K562 (cell line): ENCODE data around the gene HOXC5. TPM values are rescaled to one million over a fixed set of nuclear protein-coding genes. Genes with fewer than 3 reads are reported as not detected.

Source experiments
- ATAC-seq: fragments of 200-7000 bp; cut with Tn5 transposase; 3 replicates; pipeline ENCODE4 v1.9.1; 2020; ENCODE audit warnings: moderate library complexity
- BruUV-seq: library from RNA; stranded (reverse); fragments of 400-500 nt; replicated peaks from 2 replicates; lab custom pipeline; 2021; lab: Mats Ljungman, UMichigan
- CTCF ChIA-PET: fragments of 300-600 bp; formaldehyde crosslinking; extraction: SDS; loops from one replicate; lab custom pipeline; 2021; ENCODE audit warnings: low intra/inter-chr PET ratio; lab: Yijun Ruan, JAX
- POLR2A ChIA-PET: fragments of 300-600, 350-650 bp; sonication (Branson Sonifier 250); formaldehyde crosslinking; extraction: SDS; loops from one replicate; lab custom pipeline; 2021; ENCODE audit warnings: antibody characterized with exemption, inconsistent platforms; lab: Yijun Ruan, JAX
- DNase-seq, 4 experiments: peaks; one replicate each; pipeline versions ENCODE4 v3.0.0 to v3.0.0-alpha.2; 2011 to 2018; ENCODE audit warnings: low spot score in 3 of 4, mixed read lengths in 3 of 4; ENCODE audit errors: extremely low read depth in 1 of 4
- FAIRE-seq: peaks from 2 replicates; lab custom pipeline; 2011; peaks lifted over from hg19 to GRCh38; lab: Jason Lieb, UNC
- H2AFZ ChIP-seq: 2 replicates; pipeline ENCODE4 v1.6.0; 2011; ENCODE audit warnings: low read depth, low read length, control low read depth, inconsistent platforms
- H3K27ac ChIP-seq: fragments of 200-600 bp; 3 replicates; pipeline ENCODE4 v1.8.0; 2011; ENCODE audit warnings: low read depth, mild to moderate bottlenecking, control low read depth, inconsistent platforms, low read length, moderate library complexity, mixed read lengths; ENCODE audit errors: extremely low read depth
- H3K27me3 ChIP-seq, 2 experiments: fragments of 300-600 bp in 1 of 2; 2 replicates in 1 of 2; 3 replicates in 1 of 2; pipeline versions ENCODE4 v1.6.0 to v1.8.0; 2011; ENCODE audit warnings: inconsistent platforms in 2 of 2, low read length in 2 of 2, mild to moderate bottlenecking in 1 of 2, mixed read lengths in 1 of 2, moderate library complexity in 1 of 2; ENCODE audit not compliant: control insufficient read depth in 2 of 2, insufficient read depth in 2 of 2
- H3K36me3 ChIP-seq: fragments of 300-600 bp; 3 replicates; pipeline ENCODE4 v1.8.0; 2011; ENCODE audit warnings: mild to moderate bottlenecking, low read length, inconsistent platforms; ENCODE audit not compliant: control insufficient read depth, insufficient read depth
- H3K4me1 ChIP-seq, 2 experiments: fragments of 200-600 bp in 1 of 2; replicated peaks in 1 of 2; 2 replicates in 1 of 2; 3 replicates in 1 of 2; pipeline versions ENCODE4 v1.5.1 to v1.8.0; 2011; ENCODE audit warnings: inconsistent platforms in 2 of 2, low read length in 2 of 2, mild to moderate bottlenecking in 1 of 2, mixed read lengths in 1 of 2, moderate library complexity in 1 of 2; ENCODE audit not compliant: control insufficient read depth in 2 of 2, insufficient read depth in 2 of 2
- H3K4me2 ChIP-seq: 2 replicates; pipeline ENCODE4 v1.6.1; 2011; ENCODE audit warnings: low read length, control low read depth, inconsistent platforms, mixed read lengths; ENCODE audit not compliant: insufficient read depth
- H3K4me3 ChIP-seq: fragments of 200-600 bp; sonication (generic), shearing (Covaris generic); 2 replicates; pipeline ENCODE4 v1.5.1; 2016; ENCODE audit warnings: control low read depth, inconsistent platforms
- H3K79me2 ChIP-seq: fragments of 200-600 bp; 3 replicates; pipeline ENCODE4 v1.8.0; 2011; ENCODE audit warnings: low read length, inconsistent platforms; ENCODE audit not compliant: control insufficient read depth, insufficient read depth
- H3K9ac ChIP-seq, 2 experiments: 2 replicates each; pipeline versions ENCODE4 v1.6.0 to v1.6.1; 2011; ENCODE audit warnings: low read depth in 2 of 2, low read length in 2 of 2, control low read depth in 1 of 2, inconsistent platforms in 1 of 2, mild to moderate bottlenecking in 1 of 2, mixed read lengths in 1 of 2; ENCODE audit not compliant: insufficient read depth in 1 of 2
- H3K9me1 ChIP-seq: one replicate; pipeline ENCODE4 v1.6.0; 2011; ENCODE audit warnings: inconsistent platforms, mild to moderate bottlenecking, low read length, moderate library complexity; ENCODE audit not compliant: control insufficient read depth, insufficient read depth
- H3K9me3 ChIP-seq: replicated peaks from 2 replicates; pipeline ENCODE4 v1.5.1; 2011; ENCODE audit warnings: low read depth, low read length, inconsistent platforms; ENCODE audit not compliant: control insufficient read depth, insufficient read depth
- H4K20me1 ChIP-seq: replicated peaks from 2 replicates; pipeline ENCODE4 v1.6.1; 2011; ENCODE audit warnings: low read length, inconsistent platforms, mixed read lengths; ENCODE audit not compliant: control insufficient read depth, insufficient read depth
- FIP1L1 ChIP-seq: fragments of 200-400 bp; formaldehyde crosslinking; IDR thresholded peaks from 2 replicates; pipeline ENCODE4 v1.6.1; 2018; ENCODE audit warnings: mild to moderate bottlenecking, low read depth, low read length; ENCODE audit not compliant: poor library complexity, severe bottlenecking
- PCBP1 ChIP-seq: fragments of 200-400 bp; formaldehyde crosslinking; IDR thresholded peaks from 2 replicates; pipeline ENCODE4 v1.6.1; 2018; ENCODE audit warnings: mild to moderate bottlenecking, low read depth, low read length; ENCODE audit not compliant: poor library complexity, severe bottlenecking
- SAFB ChIP-seq: fragments of 200-400 bp; formaldehyde crosslinking; IDR thresholded peaks from 2 replicates; pipeline ENCODE4 v1.6.1; 2017; ENCODE audit warnings: low read depth, low read length, borderline replicate concordance
- WGBS: fragments of 100-300 bp; shearing (Covaris generic); methylation state at CpG from one replicate; pipeline ENCODE4 v1.1.6; 2016; ENCODE audit warnings: low coverage, mixed read lengths; ENCODE audit not compliant: insufficient coverage; ENCODE audit errors: missing lambda C conversion rate; 5-methylcytosine and 5-hydroxymethylcytosine counted together
- in situ Hi-C: fragments of 300-500 bp; cut with MboI; formaldehyde crosslinking; loops from 4 replicates; pipeline ENCODE4 v1.15.0; 2018; ENCODE audit warnings: inconsistent platforms, mixed read lengths
- intact Hi-C: fragments of 100-400 bp; cut with micrococcal nuclease; formaldehyde crosslinking; loops from 2 replicates; pipeline ENCODE4 v1.14.2; 2022
- polyA plus RNA-seq, 8 experiments: library from polyadenylated mRNA; depleted of rRNA in 4 of 8; stranded (reverse) in 5 of 8; unstranded in 3 of 8; fragments of >200 nt; fragmentation: Nextera tagmentation in 2 of 8; fragmentation: Illumina TruSeq in 1 of 8; extraction: Ambion mirVana in 2 of 8; extraction: Trizol in 1 of 8; gene quantifications; 2 replicates each; pipeline versions ENCODE4 v1.2.1 to v1.2.3, GENCODE V29; 2011 to 2014; ENCODE audit warnings: inconsistent platforms in 1 of 8, missing spikeins in 1 of 8
- total RNA-seq, 7 experiments: library from RNA; depleted of rRNA in 6 of 7; stranded (reverse); fragments of >200 nt in 6 of 7; fragmentation: Illumina TruSeq in 2 of 7; extraction: Trizol in 2 of 7; gene quantifications; 2 replicates each; pipeline versions ENCODE4 v1.2.1 to v1.2.3, GENCODE V29; 2011 to 2021; ENCODE audit warnings: low replicate concordance in 1 of 7
- TF ChIP-seq, protein P1 (sequence below): fragments of 250-450 bp; sonication (Bioruptor Pico); IDR thresholded peaks from 2 replicates; pipeline ENCODE4 v1.4.0; 2020; ENCODE audit warnings: mild to moderate bottlenecking, moderate library complexity
- TF ChIP-seq, protein P2 (sequence below): fragments of 250-450 bp; sonication (Bioruptor Pico); IDR thresholded peaks from 2 replicates; pipeline ENCODE4 v1.8.0; 2021; ENCODE audit warnings: borderline replicate concordance, mild to moderate bottlenecking, moderate library complexity; ENCODE audit not compliant: poor library complexity, severe bottlenecking

HOXC5 gene
- total and polyA plus RNA-seq, 9 of the 15 experiments (the other 6 are each of a cell fraction or from before 2014, with no cell fraction given) = 0.10 to 0.44 (median 0.18) TPM; not detected in 4

DNA sequence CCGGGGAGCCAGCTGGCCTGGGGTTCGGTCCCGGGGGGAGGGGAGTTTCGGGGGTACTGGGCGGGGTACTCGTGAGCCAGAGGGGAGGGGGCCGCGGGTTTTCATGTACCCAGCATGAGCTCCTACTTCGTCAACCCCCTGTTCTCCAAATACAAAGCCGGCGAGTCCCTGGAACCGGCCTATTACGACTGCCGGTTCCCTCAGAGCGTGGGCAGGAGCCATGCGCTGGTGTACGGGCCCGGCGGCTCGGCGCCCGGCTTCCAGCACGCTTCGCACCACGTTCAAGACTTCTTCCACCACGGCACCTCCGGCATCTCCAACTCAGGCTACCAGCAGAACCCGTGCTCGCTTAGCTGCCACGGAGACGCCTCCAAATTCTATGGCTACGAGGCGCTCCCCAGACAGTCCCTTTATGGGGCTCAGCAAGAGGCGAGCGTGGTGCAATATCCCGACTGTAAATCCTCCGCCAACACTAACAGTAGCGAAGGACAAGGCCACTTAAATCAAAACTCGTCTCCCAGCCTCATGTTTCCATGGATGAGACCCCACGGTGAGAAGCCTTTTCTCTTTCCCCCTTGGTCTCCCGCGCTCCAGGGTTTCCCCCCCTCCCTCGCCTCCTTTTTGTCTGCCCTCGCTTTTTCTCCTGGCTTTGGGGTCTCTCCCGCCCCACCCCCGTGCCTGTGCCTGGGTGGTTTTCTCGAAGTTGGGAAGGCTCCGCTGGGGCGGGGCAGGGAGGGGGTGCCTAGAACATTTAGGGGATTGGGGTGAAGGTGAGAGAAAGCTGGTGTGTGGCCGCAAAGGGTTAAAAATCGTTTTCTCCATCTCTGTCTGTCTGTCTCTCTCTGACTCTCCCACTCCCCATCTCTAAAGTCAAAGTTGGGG, 23.4 kb upstream of the HOXC5 start:
- Histone ChIP-seq H3K36me3 (no peaks in the 10 kb centered on the region), H3K9ac (no peak overlapping the region), H3K4me1 (peaks cover 14 to 29% of the 10 kb centered on the region in 2 experiments), H3K4me2 (no peak overlapping the region), H3K9me3 (no peaks in the 10 kb centered on the region), H3K27me3 (no peaks in the 10 kb centered on the region), H3K79me2 (no peaks in the 10 kb centered on the region; the same call in 2 of the 3 replicates), H3K9me1 (no peaks in the 10 kb centered on the region), H2AFZ (no peak overlapping the region), H3K4me3 (no peak overlapping the region), H3K27ac (no peak overlapping the region), H4K20me1 (no peaks in the 10 kb centered on the region; the same call in 1 of the 2 replicates)
- in situ Hi-C loops = no loop called here
- CTCF ChIA-PET = no interaction called here
- DNase-seq (no peak), FAIRE-seq (no peak), ATAC-seq (no peak)
- intact Hi-C loops = loop anchor here (10.0 kb wide), 1 partner anchor 285 kb away; no protein-coding TSS in a partner anchor
- POLR2A ChIA-PET = interaction anchor here (0.6 to 1.5 kb wide), 3 partner anchors 8 to 721 kb away, joined by 3 to 8 read pairs (median 4); no protein-coding TSS in a partner anchor
- TF ChIP-seq, protein P1, sequence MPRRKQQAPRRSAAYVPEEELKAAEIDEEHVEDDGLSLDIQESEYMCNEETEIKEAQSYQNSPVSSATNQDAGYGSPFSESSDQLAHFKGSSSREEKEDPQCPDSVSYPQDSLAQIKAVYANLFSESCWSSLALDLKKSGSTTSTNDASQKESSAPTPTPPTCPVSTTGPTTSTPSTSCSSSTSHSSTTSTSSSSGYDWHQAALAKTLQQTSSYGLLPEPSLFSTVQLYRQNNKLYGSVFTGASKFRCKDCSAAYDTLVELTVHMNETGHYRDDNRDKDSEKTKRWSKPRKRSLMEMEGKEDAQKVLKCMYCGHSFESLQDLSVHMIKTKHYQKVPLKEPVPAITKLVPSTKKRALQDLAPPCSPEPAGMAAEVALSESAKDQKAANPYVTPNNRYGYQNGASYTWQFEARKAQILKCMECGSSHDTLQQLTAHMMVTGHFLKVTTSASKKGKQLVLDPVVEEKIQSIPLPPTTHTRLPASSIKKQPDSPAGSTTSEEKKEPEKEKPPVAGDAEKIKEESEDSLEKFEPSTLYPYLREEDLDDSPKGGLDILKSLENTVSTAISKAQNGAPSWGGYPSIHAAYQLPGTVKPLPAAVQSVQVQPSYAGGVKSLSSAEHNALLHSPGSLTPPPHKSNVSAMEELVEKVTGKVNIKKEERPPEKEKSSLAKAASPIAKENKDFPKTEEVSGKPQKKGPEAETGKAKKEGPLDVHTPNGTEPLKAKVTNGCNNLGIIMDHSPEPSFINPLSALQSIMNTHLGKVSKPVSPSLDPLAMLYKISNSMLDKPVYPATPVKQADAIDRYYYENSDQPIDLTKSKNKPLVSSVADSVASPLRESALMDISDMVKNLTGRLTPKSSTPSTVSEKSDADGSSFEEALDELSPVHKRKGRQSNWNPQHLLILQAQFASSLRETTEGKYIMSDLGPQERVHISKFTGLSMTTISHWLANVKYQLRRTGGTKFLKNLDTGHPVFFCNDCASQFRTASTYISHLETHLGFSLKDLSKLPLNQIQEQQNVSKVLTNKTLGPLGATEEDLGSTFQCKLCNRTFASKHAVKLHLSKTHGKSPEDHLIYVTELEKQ (CRISPR knock-in tag) = no peak
- TF ChIP-seq SAFB = no peak
- no peak for TF ChIP-seq PCBP1
- TF ChIP-seq, protein P2, sequence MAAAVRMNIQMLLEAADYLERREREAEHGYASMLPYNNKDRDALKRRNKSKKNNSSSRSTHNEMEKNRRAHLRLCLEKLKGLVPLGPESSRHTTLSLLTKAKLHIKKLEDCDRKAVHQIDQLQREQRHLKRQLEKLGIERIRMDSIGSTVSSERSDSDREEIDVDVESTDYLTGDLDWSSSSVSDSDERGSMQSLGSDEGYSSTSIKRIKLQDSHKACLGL = no peak
- TF ChIP-seq FIP1L1 = no peak
- no TSS peak for BruUV-seq
- WGBS = 87% methylated on average over 25 of the region's 51 CpGs
